Renal pelvis (tissue), 4 donors: ENCODE measurements around the gene BMP8A. TPM values are rescaled to one million over a fixed set of nuclear protein-coding genes. Genes with fewer than 3 reads are reported as not detected.
"Not testable (repeated sequence)": the region's sequence is repeated elsewhere in the genome, so short reads cannot be mapped to it uniquely, and the experiment has no call there.

Experiments used
- DNase-seq: peaks from one replicate; pipeline ENCODE4 v3.0.0-alpha.2; 2013
- polyA plus RNA-seq, 3 donors: library from polyadenylated mRNA; unstranded; fragments of 120-200 nt; gene quantifications; one replicate each; pipeline ENCODE4 v1.2.1, GENCODE V29; 2013; ENCODE audit not compliant: insufficient read length in 3 of 3

The BMP8A gene
- polyA plus RNA-seq, 3 donors, result 0.44 to 1.0 (median 0.86) TPM

DNA sequence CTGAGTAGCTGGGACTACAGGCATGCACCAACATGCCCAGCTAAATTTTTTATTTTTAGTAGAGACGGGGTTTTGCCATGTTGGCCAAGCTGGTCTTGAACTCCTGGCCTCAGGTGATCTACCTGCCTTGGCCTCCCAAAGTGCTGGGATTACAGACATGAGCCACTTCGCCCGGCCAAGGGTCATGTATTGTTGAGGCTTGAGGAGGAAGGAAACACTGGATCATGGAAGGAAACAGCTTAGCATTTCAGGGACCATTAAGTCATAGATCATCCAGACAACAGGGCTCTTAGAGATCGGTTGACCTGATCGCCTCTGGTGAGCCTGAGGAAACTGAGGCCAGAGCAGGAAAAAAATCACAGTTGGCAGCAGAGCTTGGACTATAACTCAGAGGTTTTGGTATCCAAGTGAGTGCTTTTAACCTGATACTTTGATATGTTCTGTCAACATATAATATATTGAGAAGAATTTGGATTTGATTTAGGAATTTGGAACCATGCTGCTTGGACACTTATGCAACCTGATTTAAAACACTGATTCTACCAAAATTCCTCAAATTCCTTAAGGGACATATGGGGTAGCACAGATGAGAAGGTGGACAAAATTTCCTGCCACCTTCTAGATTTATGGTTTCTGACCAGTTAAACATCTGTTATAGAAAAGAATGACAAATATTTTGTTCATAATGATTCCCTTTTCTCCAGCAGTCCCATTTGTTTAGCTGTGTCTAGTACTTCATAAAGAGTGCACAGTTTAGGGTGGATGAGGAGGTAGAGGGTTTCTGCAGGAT, 13.1 kb upstream of the BMP8A start:
- DNase-seq, result no peak

DNA sequence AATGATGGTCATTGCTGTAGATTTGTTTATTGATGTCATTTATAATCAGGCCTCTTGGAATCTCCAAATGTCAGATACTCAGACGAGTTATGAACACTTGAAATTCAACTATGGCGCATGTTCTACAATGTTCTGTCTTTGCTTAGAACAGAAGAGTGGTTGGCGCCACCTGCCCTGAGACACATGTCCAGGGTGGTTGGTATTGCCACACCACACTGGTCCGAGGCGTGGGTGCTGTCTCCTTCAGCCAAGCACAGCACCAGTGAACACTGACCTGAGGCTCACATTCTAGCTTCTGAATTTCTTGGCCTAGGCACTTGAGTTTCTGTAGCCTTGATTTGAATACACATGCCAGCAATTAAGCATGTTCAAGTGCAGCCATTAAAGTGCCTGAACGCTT, 10.1 kb upstream of the BMP8A start:
- no peak for DNase-seq

DNA sequence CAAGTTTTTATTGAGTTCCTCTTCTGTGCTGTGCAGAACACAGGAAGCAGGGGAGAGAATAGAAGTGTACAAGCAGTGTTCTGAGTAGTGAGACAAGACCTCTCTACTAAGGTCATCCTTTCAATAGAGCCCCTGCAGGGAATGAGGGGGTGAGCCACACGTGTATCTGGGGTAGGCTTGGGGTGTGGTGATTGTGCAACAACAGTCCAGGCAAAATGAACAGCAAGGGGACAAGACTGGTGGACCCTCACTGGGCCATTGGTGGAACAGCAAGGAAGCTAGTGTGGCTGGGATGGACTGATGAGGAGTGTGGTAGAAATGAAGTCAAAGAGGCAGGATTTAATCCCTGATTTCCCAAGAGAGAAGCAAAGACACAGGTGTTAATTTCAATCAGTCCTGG, 8.2 kb upstream of the BMP8A start:
- no peak for DNase-seq

DNA sequence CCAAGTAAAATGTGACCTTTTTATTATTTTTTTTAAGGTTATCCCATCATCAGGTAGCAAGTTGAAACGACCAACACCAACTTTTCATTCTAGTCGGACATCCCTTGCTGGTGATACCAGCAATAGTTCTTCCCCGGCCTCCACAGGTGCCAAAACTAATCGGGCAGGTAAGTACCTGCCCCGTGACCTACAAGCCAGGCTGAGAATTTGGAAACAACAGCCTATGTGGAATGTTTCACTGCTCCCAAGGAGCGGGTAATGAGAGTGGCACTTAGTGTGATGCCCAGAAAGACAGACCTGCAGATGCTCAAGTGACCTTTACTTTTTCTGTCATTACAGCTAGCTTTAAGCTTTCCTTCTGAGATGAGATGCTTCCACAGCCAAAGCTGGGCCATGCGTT, 6.9 kb upstream of the BMP8A start:
- DNase-seq, result no peak

DNA sequence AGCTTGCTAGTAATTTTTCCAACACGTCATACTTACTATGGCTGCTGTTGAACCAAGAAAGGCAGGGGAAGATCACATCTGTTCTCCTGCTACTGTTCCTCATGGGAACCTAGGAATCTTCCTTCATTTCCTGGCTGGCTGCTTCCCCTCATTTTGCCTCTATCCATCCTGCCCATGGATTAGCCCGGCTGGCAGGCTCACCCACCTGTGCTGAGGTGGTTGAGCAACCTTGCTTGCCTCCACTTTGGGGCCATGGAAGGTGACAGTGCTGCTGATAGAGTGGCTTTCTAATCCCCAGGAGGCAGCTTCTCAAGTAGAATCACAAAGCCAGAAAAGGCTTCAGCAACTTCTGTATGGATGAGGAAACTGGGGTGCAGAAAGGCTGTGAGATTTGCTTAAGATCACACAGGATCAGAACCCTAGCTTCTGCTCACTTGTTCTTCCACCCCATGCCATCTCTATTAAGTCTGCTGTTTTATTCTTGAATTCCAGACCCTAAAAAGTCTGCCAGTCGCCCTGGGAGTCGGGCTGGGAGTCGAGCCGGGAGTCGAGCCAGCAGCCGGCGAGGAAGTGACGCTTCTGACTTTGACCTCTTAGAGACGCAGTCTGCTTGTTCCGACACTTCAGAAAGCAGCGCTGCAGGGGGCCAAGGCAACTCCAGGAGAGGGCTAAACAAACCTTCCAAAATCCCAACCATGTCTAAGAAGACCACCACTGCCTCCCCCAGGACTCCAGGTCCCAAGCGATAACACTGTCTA, 6.2 kb upstream of the BMP8A start:
- DNase-seq, result no peak

DNA sequence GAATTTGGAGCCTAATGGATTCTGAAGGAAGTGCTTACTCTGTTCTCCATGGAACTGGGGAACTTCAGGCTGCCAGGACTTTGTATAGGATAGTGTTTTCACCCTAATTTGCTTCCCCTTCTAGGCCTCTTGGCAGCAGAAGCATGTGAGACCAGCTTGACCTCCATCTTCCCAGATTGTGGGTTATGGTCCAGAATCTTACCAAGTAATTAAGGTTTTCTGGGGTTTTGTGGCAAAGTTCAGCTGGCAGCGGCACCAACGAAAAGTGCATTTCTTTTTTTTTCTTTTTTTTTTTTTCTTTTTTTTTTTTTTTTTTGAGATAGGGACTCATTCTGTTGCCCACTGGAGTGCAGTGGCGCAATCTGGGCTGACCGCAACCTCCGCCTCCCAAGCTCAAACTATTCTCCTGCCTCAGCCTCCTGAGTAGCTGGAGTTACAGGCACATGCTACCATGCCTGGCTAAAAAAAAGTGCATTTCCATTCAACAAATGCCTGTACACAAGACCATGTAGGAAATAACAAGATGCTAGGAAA, 3.4 kb upstream of the BMP8A start:
- DNase-seq, result no peak

DNA sequence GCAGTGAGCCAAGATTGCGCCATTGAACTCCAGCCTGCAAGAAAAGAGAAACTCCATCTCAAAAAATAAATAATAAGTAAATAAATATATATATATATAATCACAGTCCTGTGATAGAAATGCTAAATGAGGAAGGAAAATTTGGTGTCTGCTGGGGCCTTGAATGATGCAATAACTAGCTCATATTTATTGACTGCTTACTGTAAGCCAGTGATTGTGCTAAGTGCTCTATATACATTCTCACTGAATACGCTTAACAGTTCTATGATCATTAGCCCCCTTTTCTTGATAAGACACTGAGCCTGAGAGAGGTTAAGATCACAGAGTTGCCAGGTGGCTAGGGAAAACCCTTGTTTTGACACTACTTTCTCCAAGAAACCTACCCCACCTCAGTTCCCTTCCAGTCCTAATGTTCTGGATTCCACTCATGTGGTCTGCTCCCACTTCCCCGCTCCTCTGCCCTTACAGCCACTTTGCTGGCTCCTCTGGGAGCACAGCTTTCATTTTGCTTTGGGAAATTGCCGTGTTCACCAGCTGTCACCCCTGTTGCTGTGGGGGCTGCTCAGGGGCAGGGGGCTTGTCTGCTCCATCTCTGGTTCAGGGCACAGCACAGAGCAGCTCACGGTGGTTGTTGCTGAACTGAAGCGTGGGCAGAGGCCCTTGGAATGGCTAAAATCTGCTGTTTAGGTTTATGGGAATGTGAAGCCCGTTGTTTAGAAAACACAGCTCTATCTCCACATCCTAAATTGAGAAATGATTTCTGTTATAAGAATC, 2.5 kb upstream of the BMP8A start:
- no peak for DNase-seq

DNA sequence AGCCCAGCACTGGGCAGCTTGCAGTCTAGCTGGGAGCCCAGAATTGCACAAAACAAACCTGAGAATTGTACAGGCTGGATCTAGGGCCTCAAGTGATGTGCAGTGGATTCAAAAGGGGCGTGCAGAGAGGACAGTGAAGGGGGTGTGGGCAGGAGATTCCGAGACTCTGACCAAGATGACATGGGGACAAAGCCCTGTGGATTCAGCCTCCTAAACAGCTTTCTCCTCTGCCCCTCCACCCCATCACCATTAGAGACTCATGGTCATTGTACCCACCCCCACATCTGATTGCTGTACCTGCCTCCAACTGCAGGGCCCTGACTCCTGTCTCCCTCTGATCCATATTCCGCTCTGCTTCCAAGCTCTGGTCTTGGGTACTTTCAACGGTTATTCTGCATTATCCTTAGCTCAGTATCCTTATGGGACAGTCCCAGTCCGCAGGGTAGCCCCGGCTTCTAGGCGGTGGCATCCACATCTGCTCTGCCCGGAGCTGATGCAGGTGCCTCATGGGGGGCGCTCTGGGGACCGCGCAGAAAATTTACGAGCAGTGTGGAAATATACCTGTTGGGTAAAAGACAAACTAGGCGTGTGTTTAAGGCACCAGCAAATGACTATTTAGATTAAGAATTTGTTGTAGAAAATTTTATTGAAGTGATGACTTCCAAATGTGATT, 1.7 kb upstream of the BMP8A start:
- DNase-seq, result no peak

DNA sequence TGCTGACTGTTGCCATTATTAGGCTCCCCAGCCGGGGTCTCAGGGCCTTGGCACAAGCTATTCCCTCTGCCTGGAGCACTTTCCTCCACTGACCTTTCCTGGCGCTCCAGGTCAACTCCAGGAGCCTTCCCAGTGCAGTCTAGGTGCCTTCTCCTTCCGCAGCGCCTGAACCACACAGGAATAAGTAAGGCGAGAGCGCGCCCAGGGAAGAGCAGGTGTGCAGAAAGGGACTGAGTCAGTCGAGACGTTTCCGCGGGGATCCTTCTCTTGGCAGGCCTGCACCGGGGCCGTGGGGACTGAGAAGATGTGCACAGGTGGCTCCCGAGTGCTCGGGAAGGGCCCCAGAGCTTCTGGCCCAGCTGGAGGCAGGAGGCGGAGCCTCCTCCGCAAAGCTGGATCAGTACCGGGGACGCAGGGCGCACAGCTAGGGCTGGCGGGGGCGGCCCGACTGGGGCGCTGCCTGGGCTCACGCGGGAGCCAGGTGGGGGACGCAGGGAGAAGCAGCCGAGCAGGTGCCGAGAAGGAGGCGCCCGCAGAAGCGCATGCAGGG, 765 bp upstream of the BMP8A start:
- DNase-seq, result no peak

DNA sequence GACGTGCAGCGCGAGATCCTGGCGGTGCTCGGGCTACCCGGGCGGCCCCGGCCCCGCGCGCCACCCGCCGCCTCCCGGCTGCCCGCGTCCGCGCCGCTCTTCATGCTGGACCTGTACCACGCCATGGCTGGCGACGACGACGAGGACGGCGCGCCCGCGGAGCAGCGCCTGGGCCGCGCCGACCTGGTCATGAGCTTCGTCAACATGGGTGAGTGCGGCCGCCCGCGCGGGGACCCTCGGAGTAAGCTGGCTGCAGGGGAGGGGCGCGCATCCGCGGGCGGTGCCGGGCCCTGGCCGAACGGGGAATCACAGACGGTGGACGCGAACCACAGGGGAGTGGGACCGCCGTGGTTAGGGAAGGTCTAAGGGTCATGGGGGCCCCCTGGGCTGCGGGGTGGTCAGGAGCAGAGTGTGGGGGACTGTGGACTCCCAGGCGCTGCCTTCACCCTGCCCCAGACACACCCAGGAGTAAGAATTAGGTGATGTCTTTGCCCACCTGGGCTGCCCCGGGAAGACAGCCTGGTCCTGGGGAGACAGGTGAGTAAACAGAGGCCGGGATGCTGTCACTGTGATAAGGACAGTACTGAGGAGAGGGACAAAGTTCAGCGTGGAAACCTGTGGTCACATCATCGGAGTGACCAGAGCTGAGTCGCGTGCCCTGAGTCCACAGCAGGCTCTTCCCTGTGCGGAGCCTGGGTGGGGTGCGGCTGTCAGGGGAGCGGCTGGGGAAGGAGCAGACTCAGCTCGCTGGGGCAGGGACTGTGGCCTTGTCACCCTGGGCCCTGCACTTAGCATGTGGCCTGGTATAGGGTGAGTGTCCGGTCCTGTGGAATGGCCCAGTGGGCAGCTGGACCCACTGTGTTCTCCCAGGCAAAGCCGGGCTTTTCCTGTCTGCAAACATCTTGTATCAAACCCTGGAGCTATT, 944 bp downstream of the BMP8A start:
- DNase-seq, result not testable (repeated sequence)

DNA sequence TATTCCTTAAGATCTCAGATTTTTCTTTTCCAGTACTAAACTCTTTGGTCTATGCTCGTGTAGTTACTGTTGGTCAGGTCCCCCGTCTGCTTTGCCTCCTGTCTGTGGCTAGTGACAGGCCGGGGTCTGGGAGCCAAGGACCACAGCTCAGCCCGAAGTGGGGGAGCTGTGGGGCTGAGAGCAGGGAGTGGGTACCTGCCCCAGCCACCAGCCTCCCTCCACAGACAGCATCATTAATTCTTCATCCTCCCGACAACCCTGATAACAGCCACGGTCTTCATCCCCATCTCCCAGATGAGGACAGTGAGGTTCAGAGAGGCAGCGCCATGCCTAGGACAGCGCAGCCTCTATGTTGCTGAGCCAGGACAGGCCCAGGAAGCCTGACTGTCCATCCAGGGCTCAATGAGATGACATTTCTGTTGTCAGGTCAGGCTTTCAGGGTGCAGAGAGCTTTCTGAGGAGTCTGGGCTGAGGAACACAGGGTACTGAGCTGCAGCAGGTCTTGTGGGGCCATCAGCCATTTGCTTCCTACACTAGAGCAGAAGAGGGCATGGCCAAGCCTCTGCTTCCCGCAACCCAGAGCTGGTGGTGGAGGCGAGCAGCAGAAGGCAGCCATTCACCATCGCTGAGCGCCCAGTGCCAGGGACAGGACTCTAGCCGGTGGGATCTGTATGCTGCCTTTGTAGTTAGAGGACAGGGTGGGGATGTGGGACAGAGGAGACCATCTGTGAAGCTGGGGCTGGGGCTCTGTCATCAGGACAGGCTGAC, 1.8 kb downstream of the BMP8A start:
- DNase-seq, result not testable (repeated sequence)

DNA sequence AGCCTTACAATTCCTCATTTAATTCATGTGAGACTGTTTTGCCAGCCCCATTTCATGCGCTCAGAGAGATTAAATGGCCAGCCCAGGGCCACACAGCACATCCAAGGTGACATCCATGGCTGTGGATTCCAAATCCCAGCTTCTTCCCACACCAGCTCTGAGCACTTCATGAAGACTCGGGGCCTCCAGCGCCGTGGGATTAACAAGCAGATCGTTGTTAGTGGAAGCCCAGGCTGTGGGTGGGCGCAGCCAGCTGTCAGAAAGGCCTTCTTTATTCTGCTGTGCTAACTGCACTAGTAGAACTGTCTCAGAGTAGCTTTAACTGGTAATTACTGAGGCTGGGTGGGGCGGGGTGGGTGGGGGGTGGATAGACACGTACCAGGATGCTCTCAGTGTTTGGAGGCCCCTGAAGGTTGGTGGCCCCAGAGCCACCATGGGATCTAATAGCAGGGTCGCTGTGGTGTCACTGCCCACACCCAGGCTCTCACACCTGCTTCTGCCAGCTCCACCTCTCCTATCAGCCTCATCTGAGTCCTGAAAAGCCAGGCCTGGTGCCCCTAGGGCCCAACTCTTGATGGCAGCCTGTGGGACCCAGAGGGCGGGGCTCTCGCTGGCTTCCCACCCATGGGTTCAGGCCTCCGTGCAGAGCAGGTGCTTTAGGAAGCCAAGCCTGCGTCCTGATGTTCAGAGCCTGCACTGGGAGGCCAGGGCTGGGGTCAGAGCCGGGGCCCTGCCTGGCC, 3.4 kb downstream of the BMP8A start:
- no peak for DNase-seq

DNA sequence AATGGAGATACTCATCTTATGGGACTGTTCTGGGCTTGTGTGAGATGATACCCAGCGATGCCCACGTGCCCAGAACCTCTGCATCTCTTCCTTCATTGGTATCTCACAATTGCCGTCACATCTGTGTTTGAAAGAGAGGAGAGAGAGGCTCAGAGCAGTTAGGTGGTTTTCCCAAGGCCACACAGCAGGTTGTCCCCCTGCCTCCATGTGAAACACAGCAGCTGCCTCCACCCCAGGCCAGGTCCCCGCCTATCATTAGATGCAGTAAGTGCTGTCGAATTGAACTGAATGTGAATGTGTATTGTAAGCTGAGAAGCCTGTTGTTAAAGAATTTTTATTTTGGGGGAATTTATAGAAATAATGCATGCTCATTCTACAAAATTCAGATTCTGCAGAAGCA, 5.1 kb downstream of the BMP8A start:
- DNase-seq, result not testable (repeated sequence)

DNA sequence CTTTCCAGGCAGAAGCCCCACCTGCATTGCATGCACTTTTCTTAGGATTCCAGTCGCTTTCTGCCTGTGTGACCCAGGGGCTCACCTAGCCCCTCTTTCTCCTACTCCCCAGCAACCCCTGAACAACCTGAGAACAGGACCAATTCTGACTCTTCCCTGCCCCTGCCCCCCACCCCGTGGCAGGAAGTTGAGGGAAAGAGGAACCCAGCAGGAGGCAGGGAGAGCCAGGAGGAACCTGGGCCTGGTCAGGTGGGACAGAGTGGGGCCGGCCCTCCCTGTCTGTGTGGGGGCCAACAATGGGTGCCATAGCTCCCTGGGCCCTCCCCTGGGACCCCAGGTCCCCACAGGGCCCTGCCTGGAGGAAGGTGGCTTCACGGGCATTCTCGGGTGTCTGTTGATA, 6.1 kb downstream of the BMP8A start:
- DNase-seq, result no peak

DNA sequence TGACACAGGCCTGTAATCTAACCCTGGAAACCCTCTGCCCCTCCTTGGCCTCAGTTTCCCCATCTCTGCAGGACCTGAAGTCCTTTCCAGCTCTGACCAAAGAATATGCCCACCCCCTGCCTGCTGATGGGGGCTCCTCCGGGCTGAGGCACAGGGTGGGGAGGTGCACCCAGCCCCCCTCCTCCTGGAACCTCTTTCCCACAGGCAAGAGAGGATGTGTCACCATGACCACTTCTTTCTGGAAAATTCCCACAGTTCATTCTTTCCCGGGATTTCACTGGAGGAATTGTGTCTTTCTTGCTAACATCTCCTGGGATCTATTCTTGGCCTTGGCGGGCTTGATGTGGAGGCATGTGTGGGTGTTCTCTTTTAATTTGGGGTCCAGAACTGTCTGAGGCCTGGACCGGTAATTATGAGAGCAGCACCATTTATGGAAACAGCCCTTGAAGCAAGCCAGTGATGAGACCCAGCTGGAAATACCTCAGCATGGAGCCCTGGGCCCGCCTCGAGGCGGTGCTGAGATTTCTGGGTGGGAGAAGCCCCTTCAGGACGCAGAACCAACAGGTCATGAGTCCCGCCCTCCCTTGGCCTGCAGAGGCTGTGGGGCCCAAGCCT, 6.8 kb downstream of the BMP8A start:
- DNase-seq, result peak; percentile 65

DNA sequence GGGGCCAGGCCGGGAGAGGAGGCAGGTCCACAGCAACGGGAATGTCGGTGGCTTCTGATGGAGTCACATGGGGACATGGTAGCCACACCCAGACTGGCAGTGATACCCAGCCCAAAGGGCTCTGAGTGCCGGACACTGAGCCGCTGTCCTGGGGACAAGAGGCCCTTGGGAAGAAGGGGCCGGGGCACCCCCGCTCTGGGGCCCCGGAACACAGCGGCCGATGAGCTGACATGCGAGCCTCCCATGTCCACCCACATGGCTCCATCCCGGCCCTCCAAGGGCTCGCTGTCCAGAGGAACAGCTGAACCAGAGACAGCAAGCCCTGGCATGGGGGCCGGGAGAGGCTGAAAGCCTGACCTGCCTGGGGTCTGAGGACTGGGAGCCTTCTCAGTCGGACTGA, 7.4 kb downstream of the BMP8A start:
- DNase-seq, result not testable (repeated sequence)

DNA sequence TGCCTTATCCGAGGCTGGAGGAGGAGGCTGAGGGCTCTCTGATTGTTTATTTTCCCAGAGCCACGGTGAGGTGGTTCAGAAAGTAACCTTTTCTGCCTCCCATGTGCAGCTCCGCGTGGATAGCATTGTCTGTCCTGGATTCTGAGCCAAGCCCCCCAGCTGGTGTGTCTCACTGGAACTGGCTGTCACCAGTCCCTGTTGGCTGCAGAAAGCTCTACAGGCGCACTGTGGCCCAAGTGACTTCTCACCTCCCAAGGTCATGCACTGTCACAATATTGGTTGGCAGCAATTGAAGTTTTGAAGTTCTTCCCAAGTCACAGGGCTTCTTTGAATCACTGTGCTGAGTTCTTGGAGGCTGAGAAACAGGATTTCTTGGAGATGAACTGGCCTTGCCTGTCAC, 8.2 kb downstream of the BMP8A start:
- no peak for DNase-seq

DNA sequence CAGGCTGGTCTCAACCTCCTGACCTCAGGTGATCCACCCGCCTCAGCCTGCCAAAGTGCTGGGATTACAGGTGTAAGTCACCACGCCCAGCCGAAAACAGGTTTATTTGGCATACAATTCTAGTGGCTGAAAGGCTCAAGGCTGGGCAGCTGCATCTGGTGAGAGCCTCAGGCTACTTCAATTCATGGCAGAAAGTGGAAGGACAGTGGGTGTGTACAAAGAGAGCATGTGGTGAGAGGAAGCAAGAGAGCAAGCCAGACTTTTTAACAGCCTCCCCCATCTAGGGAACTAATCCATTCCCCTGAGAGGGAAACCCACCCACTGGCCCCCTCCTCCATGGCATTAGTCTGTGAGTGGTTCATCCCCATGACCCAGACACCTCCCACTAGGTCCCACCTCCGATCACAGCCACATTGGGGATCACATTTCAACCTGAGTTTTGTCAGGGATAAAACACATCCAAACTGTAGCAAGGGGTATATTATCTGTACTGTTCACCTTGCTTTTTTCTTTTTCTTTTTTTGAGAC, 9.5 kb downstream of the BMP8A start:
- DNase-seq, result no peak
